NCI-H1048 (cell line): Measurements from ENCODE around the gene CHRNA3.
A peak's percentile ranks its signal among the peaks of the same experiment; 100 is the strongest.
"Not testable (repeated sequence)": the region's sequence is repeated elsewhere in the genome, so short reads cannot be mapped to it uniquely, and the experiment has no call there.

Experiments
- DNase-seq: peaks from one replicate; lab custom pipeline; 2025; lab: John Stamatoyannopoulos, UW

The CHRNA3 gene

GRCh38 chr15:78617516-78617915 lies 3.3 kb downstream of the CHRNA3 start:
- no peak for DNase-seq

GRCh38 chr15:78617076-78617475 lies 3.7 kb downstream of the CHRNA3 start:
- no peak for DNase-seq

- no peak for DNase-seq
These were observed 4.3 kb downstream of the CHRNA3 start for GRCh38 chr15:78616506-78616905.

GRCh38 chr15:78615151-78615589 lies 5.6 kb downstream of the CHRNA3 start:
- DNase-seq, result no peak

- DNase-seq, result no peak
These were observed 6.8 kb downstream of the CHRNA3 start for GRCh38 chr15:78614021-78614420.

- not testable (repeated sequence) for DNase-seq
These were observed 11.2 kb downstream of the CHRNA3 start for GRCh38 chr15:78609551-78609950.

- no peak for DNase-seq
These were observed 15.1 kb downstream of the CHRNA3 start for GRCh38 chr15:78605680-78606079.

GRCh38 chr15:78605201-78605600 lies 15.6 kb downstream of the CHRNA3 start:
- DNase-seq, result no peak

- no peak for DNase-seq
These were observed 16.4 kb downstream of the CHRNA3 start for GRCh38 chr15:78604420-78604819.

GRCh38 chr15:78603467-78603866 lies 17.3 kb downstream of the CHRNA3 start:
- no peak for DNase-seq

- DNase-seq, result no peak
These were observed 21.6 kb downstream of the CHRNA3 start for GRCh38 chr15:78599189-78599588.

GRCh38 chr15:78598348-78598747 lies 22.4 kb downstream of the CHRNA3 start:
- DNase-seq, result no peak

GRCh38 chr15:78597583-78597982 lies 23.2 kb downstream of the CHRNA3 start:
- no peak for DNase-seq

GRCh38 chr15:78574944-78575343 lies 45.9 kb downstream of the CHRNA3 start:
- DNase-seq, result no peak

- DNase-seq, result no peak
These were observed 47.4 kb downstream of the CHRNA3 start for GRCh38 chr15:78573416-78573815.

GRCh38 chr15:78571382-78571781 lies 49.4 kb downstream of the CHRNA3 start:
- no peak for DNase-seq

GRCh38 chr15:78570710-78571109 lies 50.1 kb downstream of the CHRNA3 start:
- no peak for DNase-seq

GRCh38 chr15:78567531-78567930 lies 53.3 kb downstream of the CHRNA3 start:
- no peak for DNase-seq

- no peak for DNase-seq
These were observed 54.6 kb downstream of the CHRNA3 start for GRCh38 chr15:78565951-78566774.

GRCh38 chr15:78565097-78565950 lies 55.5 kb downstream of the CHRNA3 start, which contains the start of gene CHRNA5:
Gene CHRNA5 (plus strand): TSS chr15:78565520. CDS start chr15:78565720, 200 bp downstream.
- DNase-seq, result peak; percentile 69

GRCh38 chr15:78564743-78565096 lies 56.1 kb downstream of the CHRNA3 start:
- DNase-seq, result no peak

- no peak for DNase-seq
These were observed 57.7 kb downstream of the CHRNA3 start for GRCh38 chr15:78563092-78563491.

GRCh38 chr15:78561490-78561889 lies 59.3 kb downstream of the CHRNA3 start:
- no peak for DNase-seq
